Tibial nerve (tissue), 3 donors: ENCODE measurements around the gene TMEM187.

ENCODE experiments used
- POLR2A ChIP-seq, 2 donors: fragments of 450-650 bp; IDR thresholded peaks; one replicate each; pipeline ENCODE4 v1.6.1; 2017; ENCODE audit warnings: antibody characterized with exemption in 2 of 2, mild to moderate bottlenecking in 2 of 2, moderate library complexity in 2 of 2
- TF ChIP-seq, protein P1 (sequence below), 5 experiments: fragments of 200-600 bp in 3 of 5; fragments of 450-650 bp in 2 of 5; sonication (generic) in 3 of 5; IDR thresholded peaks; one replicate each; pipeline ENCODE4 v1.5.1; 2016 to 2019; ENCODE audit warnings: antibody characterized with exemption in 5 of 5, mild to moderate bottlenecking in 3 of 5, moderate library complexity in 2 of 5

DNA sequence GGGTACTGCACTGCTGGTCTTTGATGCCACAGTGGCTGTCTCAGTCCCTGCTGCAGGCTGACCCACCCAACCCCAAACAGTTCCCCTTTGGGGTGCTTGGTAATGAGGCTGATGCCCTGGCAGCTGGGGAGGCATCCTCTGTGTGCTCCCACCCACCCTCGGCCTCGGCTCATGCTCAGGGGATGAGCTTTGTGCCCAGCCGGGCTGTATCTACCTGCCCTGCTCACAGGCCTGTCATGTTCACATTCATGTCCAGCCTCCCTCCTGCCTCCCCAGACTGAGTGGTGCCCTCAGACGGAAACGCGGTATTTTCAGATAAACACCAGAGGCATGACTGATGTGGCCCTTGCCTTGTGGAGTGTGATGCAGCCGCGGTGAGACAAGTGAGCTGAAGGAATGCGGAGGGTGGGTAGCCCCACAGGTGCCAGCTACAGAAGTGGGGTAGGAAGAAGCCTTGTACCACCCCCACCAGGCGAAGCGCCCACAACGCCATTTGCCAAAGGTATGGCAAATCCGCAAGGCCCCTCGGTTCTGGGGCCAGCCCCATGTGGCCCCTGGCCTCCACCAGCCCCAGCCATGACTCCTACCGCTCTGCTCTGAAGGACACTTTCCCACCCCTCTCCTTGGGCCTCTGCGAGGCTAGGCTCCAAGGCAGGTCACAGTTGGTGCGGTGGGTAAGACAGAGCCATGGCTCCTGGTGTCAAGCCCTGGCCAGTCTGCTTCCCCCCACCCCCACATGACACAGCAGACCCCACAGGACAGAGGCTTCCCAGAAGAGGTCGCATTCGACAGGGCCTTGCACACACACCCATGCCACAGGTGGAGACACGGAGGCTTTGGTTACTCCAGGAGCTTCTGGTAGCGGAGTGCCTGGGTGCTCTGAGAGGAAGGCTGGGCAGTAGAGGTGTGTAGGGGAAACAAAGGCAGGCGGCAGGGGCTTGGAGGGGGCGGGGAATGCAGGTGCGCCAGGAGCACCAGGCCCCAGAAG lies 26.3 kb upstream of the TMEM187 start:
- TF ChIP-seq POLR2A (IDR thresholded peaks at IDR 0.05) = no peak
- TF ChIP-seq, protein P1, sequence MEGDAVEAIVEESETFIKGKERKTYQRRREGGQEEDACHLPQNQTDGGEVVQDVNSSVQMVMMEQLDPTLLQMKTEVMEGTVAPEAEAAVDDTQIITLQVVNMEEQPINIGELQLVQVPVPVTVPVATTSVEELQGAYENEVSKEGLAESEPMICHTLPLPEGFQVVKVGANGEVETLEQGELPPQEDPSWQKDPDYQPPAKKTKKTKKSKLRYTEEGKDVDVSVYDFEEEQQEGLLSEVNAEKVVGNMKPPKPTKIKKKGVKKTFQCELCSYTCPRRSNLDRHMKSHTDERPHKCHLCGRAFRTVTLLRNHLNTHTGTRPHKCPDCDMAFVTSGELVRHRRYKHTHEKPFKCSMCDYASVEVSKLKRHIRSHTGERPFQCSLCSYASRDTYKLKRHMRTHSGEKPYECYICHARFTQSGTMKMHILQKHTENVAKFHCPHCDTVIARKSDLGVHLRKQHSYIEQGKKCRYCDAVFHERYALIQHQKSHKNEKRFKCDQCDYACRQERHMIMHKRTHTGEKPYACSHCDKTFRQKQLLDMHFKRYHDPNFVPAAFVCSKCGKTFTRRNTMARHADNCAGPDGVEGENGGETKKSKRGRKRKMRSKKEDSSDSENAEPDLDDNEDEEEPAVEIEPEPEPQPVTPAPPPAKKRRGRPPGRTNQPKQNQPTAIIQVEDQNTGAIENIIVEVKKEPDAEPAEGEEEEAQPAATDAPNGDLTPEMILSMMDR (IDR thresholded peaks at IDR 0.05) = no peak
